Activated naive CD8-positive, alpha-beta T cell treated with anti-CD3 and anti-CD28 coated beads, Interleukin-2, amount 50 U/mL, for 24 hours (primary cell): ENCODE results near the gene HOXB7.

Experiments
- ATAC-seq: fragments of 150-1000 bp; cut with Tn5 transposase; one replicate; pipeline ENCODE4 v1.10.0; 2021
- DNase-seq: peaks from one replicate; pipeline ENCODE4 v3.0.0; 2021
- H3K27ac Mint-ChIP-seq: one replicate; pipeline ENCODE4 v1.8.0; 2021; ENCODE audit warnings: mild to moderate bottlenecking, mixed read lengths
- H3K27me3 Mint-ChIP-seq: one replicate; pipeline ENCODE4 v1.8.0; 2021; ENCODE audit warnings: mixed read lengths
- H3K36me3 Mint-ChIP-seq: one replicate; pipeline ENCODE4 v1.8.0; 2021; ENCODE audit warnings: low read depth, mixed read lengths
- H3K4me1 Mint-ChIP-seq: one replicate; pipeline ENCODE4 v1.8.0; 2021; ENCODE audit warnings: mixed read lengths
- H3K4me3 Mint-ChIP-seq: one replicate; pipeline ENCODE4 v1.8.0; 2021; ENCODE audit warnings: mild to moderate bottlenecking, moderate library complexity, mixed read lengths
- H3K9me3 Mint-ChIP-seq: one replicate; pipeline ENCODE4 v1.8.0; 2021; ENCODE audit warnings: mixed read lengths

HOXB7 gene

GRCh38 chr17:48579760-48580554 lies 30.9 kb downstream of the HOXB7 start:
- Mint-ChIP-seq H3K27ac (no peak overlapping the region), H3K27me3 (peaks cover 66% of the 10 kb centered on the region), H3K4me3 (peak overlapping the region; percentile 2), H3K36me3 (no peaks in the 10 kb centered on the region), H3K4me1 (peaks cover 56% of the 10 kb centered on the region), H3K9me3 (no peaks in the 10 kb centered on the region)
- DNase-seq (no peak), ATAC-seq (no peak)

GRCh38 chr17:48579471-48579759 lies 31.4 kb downstream of the HOXB7 start:
- H3K9me3 Mint-ChIP-seq = no peaks in the 10 kb centered on the region
- no peak overlapping the region for H3K27ac Mint-ChIP-seq
- DNase-seq (no peak), ATAC-seq (no peak)
- peaks cover 61% of the 10 kb centered on the region for H3K27me3 Mint-ChIP-seq
- peak overlapping the region; percentile 87 for H3K4me3 Mint-ChIP-seq
- no peaks in the 10 kb centered on the region for H3K36me3 Mint-ChIP-seq
- H3K4me1 Mint-ChIP-seq = peaks cover 54% of the 10 kb centered on the region

- Mint-ChIP-seq H3K36me3 (no peaks in the 10 kb centered on the region), H3K27ac (peak overlapping the region; percentile 53), H3K27me3 (peaks cover 56% of the 10 kb centered on the region), H3K9me3 (no peaks in the 10 kb centered on the region), H3K4me1 (peaks cover 54% of the 10 kb centered on the region), H3K4me3 (peak overlapping the region; percentile 87)
- DNase-seq (no peak), ATAC-seq (peak; percentile 58)
Observed at GRCh38 chr17:48578616-48579470, 32.0 kb downstream of the HOXB7 start.

GRCh38 chr17:48577946-48578615 lies 32.7 kb downstream of the HOXB7 start, which contains the start of gene HOXB4:
Gene HOXB4 (minus strand): TSS chr17:48578350. CDS start chr17:48578319, 31 bp downstream.
- Mint-ChIP-seq H3K9me3 (no peaks in the 10 kb centered on the region), H3K4me1 (peaks cover 54% of the 10 kb centered on the region), H3K4me3 (peak within 1 kb of the TSS; percentile 87), H3K27me3 (peaks cover 51% of the 10 kb centered on the region), H3K27ac (peak within 1 kb of the TSS; percentile 77), H3K36me3 (no peaks in the 10 kb centered on the region)
- DNase-seq (peak; percentile 76), ATAC-seq (peak; percentile 68)

GRCh38 chr17:48577330-48577945 lies 33.4 kb downstream of the HOXB7 start:
- Mint-ChIP-seq H3K4me1 (peaks cover 51% of the 10 kb centered on the region), H3K27me3 (peaks cover 44% of the 10 kb centered on the region), H3K9me3 (no peaks in the 10 kb centered on the region), H3K36me3 (no peaks in the 10 kb centered on the region), H3K4me3 (peak overlapping the region; percentile 79), H3K27ac (peak overlapping the region; percentile 49)
- DNase-seq = no peak
- peak; percentile 6 for ATAC-seq

- Mint-ChIP-seq H3K4me3 (peak overlapping the region; percentile 79), H3K36me3 (no peaks in the 10 kb centered on the region), H3K27ac (no peak overlapping the region), H3K4me1 (peaks cover 47% of the 10 kb centered on the region), H3K27me3 (peaks cover 39% of the 10 kb centered on the region), H3K9me3 (no peaks in the 10 kb centered on the region)
- DNase-seq (no peak), ATAC-seq (no peak)
Observed at GRCh38 chr17:48576479-48577309, 34.1 kb downstream of the HOXB7 start.

- no peaks in the 10 kb centered on the region for H3K36me3 Mint-ChIP-seq
- ATAC-seq = no peak
- H3K4me1 Mint-ChIP-seq = peaks cover 39% of the 10 kb centered on the region
- no peak overlapping the region for H3K4me3 Mint-ChIP-seq
- peaks cover 33% of the 10 kb centered on the region for H3K27me3 Mint-ChIP-seq
- H3K27ac Mint-ChIP-seq = no peak overlapping the region
- H3K9me3 Mint-ChIP-seq = no peaks in the 10 kb centered on the region
- no peak for DNase-seq
Observed at GRCh38 chr17:48575673-48576478, 34.9 kb downstream of the HOXB7 start.

GRCh38 chr17:48575066-48575582 lies 35.7 kb downstream of the HOXB7 start:
- Mint-ChIP-seq H3K4me3 (no peak overlapping the region), H3K36me3 (no peaks in the 10 kb centered on the region), H3K4me1 (peaks cover 33% of the 10 kb centered on the region), H3K27me3 (peaks cover 26% of the 10 kb centered on the region), H3K27ac (no peak overlapping the region), H3K9me3 (no peaks in the 10 kb centered on the region)
- ATAC-seq (no peak), DNase-seq (no peak)

GRCh38 chr17:48574505-48575065 lies 36.2 kb downstream of the HOXB7 start:
- no peak overlapping the region for H3K27ac Mint-ChIP-seq
- no peaks in the 10 kb centered on the region for H3K36me3 Mint-ChIP-seq
- H3K9me3 Mint-ChIP-seq = no peaks in the 10 kb centered on the region
- DNase-seq (no peak), ATAC-seq (no peak)
- peaks cover 29% of the 10 kb centered on the region for H3K4me1 Mint-ChIP-seq
- H3K27me3 Mint-ChIP-seq = peaks cover 24% of the 10 kb centered on the region
- no peak overlapping the region for H3K4me3 Mint-ChIP-seq

GRCh38 chr17:48571826-48572417 lies 38.9 kb downstream of the HOXB7 start:
- Mint-ChIP-seq H3K36me3 (no peaks in the 10 kb centered on the region), H3K27ac (no peak overlapping the region), H3K4me1 (peaks cover 12% of the 10 kb centered on the region), H3K9me3 (no peaks in the 10 kb centered on the region), H3K4me3 (no peak overlapping the region), H3K27me3 (peaks cover 26% of the 10 kb centered on the region)
- DNase-seq (no peak), ATAC-seq (no peak)

GRCh38 chr17:48571024-48571818 lies 39.6 kb downstream of the HOXB7 start:
- H3K4me1 Mint-ChIP-seq = peaks cover 8% of the 10 kb centered on the region
- H3K36me3 Mint-ChIP-seq = no peaks in the 10 kb centered on the region
- DNase-seq (no peak), ATAC-seq (no peak)
- H3K27me3 Mint-ChIP-seq = peaks cover 24% of the 10 kb centered on the region
- H3K27ac Mint-ChIP-seq = no peak overlapping the region
- H3K9me3 Mint-ChIP-seq = no peaks in the 10 kb centered on the region
- no peak overlapping the region for H3K4me3 Mint-ChIP-seq
